Measurements from ENCODE around the gene KNOP1. TPM values are rescaled to one million over a fixed set of nuclear protein-coding genes. Genes with fewer than 3 reads are reported as not detected.

Gene KNOP1
- total RNA-seq, 6 experiments from 2014 or later, result 3.4 to 9.4 (median 7.3) TPM

GRCh38 chr16:19755268-19755667 is 37.2 kb upstream of the KNOP1 start:
- H3K4me3 ChIP-seq, result no peak overlapping the region
- no peaks in the 10 kb centered on the region for H3K4me1 ChIP-seq
- no peaks in the 10 kb centered on the region for H3K36me3 ChIP-seq
- DNase-seq (no peak), ATAC-seq (no peak)
- intact Hi-C loops (cut with DNase I), result no loop called here
- no peaks in the 10 kb centered on the region for H3K27me3 ChIP-seq
- H3K9me3 ChIP-seq, result no peaks in the 10 kb centered on the region
- no peak for TF ChIP-seq CTCF (IDR thresholded peaks at IDR 0.05)
- no peak for TF ChIP-seq POLR2A (IDR thresholded peaks at IDR 0.05)
- H3K27ac ChIP-seq, result no peak overlapping the region
- no CpG with 5 or more reads among the region's 3 CpGs for WGBS (ENCODE audit: insufficient coverage, low coverage, low lambda C conversion rate, missing lambda C conversion rate)

- H3K27me3 ChIP-seq, result no peaks in the 10 kb centered on the region
- no peak for TF ChIP-seq CTCF (IDR thresholded peaks at IDR 0.05)
- TF ChIP-seq POLR2A (IDR thresholded peaks at IDR 0.05), result no peak
- no peaks in the 10 kb centered on the region for H3K9me3 ChIP-seq
- no peaks in the 10 kb centered on the region for H3K4me1 ChIP-seq
- no peak for ATAC-seq
- H3K27ac ChIP-seq, result no peak overlapping the region
- WGBS (ENCODE audit: insufficient coverage, low coverage, low lambda C conversion rate, missing lambda C conversion rate), result 54% methylated on average over 1 of the region's 1 CpG
- DNase-seq, result no peak
- H3K4me3 ChIP-seq, result no peak overlapping the region
- intact Hi-C loops (cut with DNase I), result no loop called here
- no peaks in the 10 kb centered on the region for H3K36me3 ChIP-seq
These were observed 36.6 kb upstream of the KNOP1 start for GRCh38 chr16:19754644-19755036.

- intact Hi-C loops (cut with DNase I), result no loop called here
- Histone ChIP-seq H3K4me3 (no peak overlapping the region), H3K27ac (peak overlapping the region in 1 of 3 donors; percentile 7), H3K27me3 (no peaks in the 10 kb centered on the region), H3K9me3 (no peaks in the 10 kb centered on the region), H3K4me1 (no peaks in the 10 kb centered on the region), H3K36me3 (no peaks in the 10 kb centered on the region)
- DNase-seq (no peak), ATAC-seq (peak in 1 of 4 donors; percentile 88)
- 61% methylated on average over 6 of the region's 12 CpGs for WGBS (ENCODE audit: insufficient coverage, low coverage, low lambda C conversion rate, missing lambda C conversion rate)
- no peak for TF ChIP-seq POLR2A (IDR thresholded peaks at IDR 0.05)
These were observed 36.0 kb upstream of the KNOP1 start for GRCh38 chr16:19753815-19754643.

GRCh38 chr16:19751478-19752385 is 33.7 kb upstream of the KNOP1 start:
- Histone ChIP-seq H3K27me3 (no peaks in the 10 kb centered on the region), H3K36me3 (no peaks in the 10 kb centered on the region), H3K4me3 (no peak overlapping the region), H3K27ac (no peak overlapping the region), H3K4me1 (no peaks in the 10 kb centered on the region), H3K9me3 (no peaks in the 10 kb centered on the region)
- no peak for ATAC-seq
- TF ChIP-seq CTCF (IDR thresholded peaks at IDR 0.05) (no peak), POLR2A (IDR thresholded peaks at IDR 0.05) (no peak)
- intact Hi-C loops (cut with DNase I), result no loop called here
- no peak for DNase-seq
- WGBS (ENCODE audit: insufficient coverage, low coverage, low lambda C conversion rate, missing lambda C conversion rate), result 79% methylated on average over 6 of the region's 6 CpGs

All from right lobe of liver (tissue), 6 donors.